Measurements from ENCODE around the gene WDR20. TPM values are rescaled to one million over a fixed set of nuclear protein-coding genes. Genes with fewer than 3 reads are reported as not detected.

The WDR20 gene
- total and polyA plus RNA-seq, 2 of the 8 experiments (the other 6 are each of a cell fraction or from before 2014, with no cell fraction given): 11.2 to 26.7 TPM

GRCh38 chr14:102251161-102251560 is 111.5 kb downstream of the WDR20 start (continued):
- no peak for TF ChIP-seq CHD7 (IDR thresholded peaks at IDR 0.05; ENCODE audit: insufficient replicate concordance, low read length)
- no peak for TF ChIP-seq ASH2L (IDR thresholded peaks at IDR 0.05; ENCODE audit: low read length)
- no peak for TF ChIP-seq CBX5 (IDR thresholded peaks at IDR 0.05; ENCODE audit: low read depth, low read length)
- no peak for TF ChIP-seq MAX (IDR thresholded peaks at IDR 0.05)
- TF ChIP-seq KDM5A (IDR thresholded peaks at IDR 0.05; ENCODE audit: low read length): no peak
- no peak for TF ChIP-seq GABPA (IDR thresholded peaks at IDR 0.05; ENCODE audit: borderline replicate concordance, insufficient read depth, low read length)
- no peak for TF ChIP-seq FOSL1 (IDR thresholded peaks at IDR 0.05; ENCODE audit: insufficient read depth, low read depth, low read length)
- TF ChIP-seq EP300 (IDR thresholded peaks at IDR 0.05; ENCODE audit: borderline replicate concordance in 1 of 2, low read depth in 2 of 2, low read length in 2 of 2): no peak
- no peak for TF ChIP-seq CHD2 (IDR thresholded peaks at IDR 0.05; ENCODE audit: low read length)
- no peak for TF ChIP-seq KDM4A (IDR thresholded peaks at IDR 0.05; ENCODE audit: low read depth, low read length, severe bottlenecking)
